Ecto neural progenitor cell (in vitro differentiated cells): ENCODE data around the gene AP3S2.
"Not testable (repeated sequence)": the region's sequence is repeated elsewhere in the genome, so short reads cannot be mapped to it uniquely, and the experiment has no call there.

ENCODE experiments used
- DNase-seq: peaks from one replicate; pipeline ENCODE4 v3.0.0-alpha.2; 2018; ENCODE audit warnings: low spot score

AP3S2 gene

DNA sequence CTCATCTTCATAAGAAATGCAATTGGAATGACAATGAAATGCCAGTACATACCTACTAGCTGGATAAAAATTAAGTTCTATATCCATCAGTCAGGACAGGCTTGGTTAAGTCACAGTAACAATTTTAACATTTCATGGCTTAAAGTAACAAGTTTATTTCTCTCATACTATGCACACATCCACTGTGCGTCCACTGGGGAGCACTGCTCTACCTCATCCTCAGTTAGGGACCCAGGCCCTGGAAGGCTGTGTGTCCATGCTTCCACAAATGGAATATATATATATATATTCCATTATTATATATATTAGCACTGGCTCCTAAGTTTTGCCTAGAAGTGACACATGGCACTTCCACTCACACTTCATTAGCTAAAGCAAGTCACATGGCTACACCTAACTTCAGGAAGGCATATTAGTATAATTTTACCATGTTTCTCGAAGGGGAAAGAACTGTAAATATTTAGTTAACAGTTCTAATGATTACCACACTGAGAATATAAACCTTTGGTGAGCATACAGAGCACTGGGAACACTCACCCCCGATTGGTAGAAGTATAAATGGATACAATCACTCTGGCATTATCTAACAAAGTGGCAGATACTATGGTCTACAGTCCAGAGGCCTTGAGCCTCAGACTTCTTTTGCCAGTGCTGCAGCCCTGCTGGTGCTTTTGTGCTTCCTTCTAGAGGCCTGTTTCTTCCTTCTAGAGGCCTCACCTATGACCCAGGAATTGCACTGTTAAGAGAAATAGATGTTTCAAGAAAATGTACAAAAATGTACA, 28.6 kb downstream of the AP3S2 start:
- no peak for DNase-seq

GRCh38 chr15:89863918-89864317, 29.9 kb downstream of the AP3S2 start:
- no peak for DNase-seq

DNA sequence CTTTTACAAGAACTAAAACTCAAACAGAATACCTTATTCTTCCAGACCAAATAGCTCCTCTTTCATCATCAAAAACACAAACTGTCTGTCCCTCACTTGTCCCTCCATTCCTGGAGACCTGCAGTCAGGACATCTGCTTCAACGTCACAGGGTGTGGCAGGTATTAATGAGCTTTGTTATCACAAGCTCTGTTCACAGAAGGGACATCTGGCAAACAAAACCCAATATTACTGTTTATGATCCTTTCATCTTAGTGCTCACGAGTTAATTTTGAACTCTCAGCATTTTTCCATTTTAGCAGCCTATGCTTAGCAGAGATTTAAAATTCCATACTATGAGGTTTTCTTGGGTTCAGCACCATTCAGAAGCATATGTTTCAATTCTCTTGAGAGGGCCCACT, 32.9 kb downstream of the AP3S2 start:
- no peak for DNase-seq

DNA sequence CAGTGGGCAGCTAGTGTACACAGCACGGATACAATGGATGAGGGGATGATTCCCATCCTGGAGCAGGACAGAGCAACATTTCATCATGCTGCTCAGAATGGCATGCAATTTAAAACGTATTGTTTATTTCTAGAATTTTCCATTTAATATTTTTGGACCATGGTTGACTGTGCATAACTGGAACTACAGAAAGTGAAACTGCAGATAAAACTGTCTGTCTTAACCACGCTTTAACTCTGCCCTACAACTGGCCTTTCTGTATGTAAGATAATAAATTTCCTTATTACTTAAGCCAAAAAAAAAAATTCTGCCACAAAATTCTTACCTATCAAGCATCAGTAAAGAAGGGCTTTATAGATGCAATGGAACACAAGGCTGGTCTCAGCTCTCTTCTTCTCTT, 33.4 kb downstream of the AP3S2 start:
- no peak for DNase-seq

DNA sequence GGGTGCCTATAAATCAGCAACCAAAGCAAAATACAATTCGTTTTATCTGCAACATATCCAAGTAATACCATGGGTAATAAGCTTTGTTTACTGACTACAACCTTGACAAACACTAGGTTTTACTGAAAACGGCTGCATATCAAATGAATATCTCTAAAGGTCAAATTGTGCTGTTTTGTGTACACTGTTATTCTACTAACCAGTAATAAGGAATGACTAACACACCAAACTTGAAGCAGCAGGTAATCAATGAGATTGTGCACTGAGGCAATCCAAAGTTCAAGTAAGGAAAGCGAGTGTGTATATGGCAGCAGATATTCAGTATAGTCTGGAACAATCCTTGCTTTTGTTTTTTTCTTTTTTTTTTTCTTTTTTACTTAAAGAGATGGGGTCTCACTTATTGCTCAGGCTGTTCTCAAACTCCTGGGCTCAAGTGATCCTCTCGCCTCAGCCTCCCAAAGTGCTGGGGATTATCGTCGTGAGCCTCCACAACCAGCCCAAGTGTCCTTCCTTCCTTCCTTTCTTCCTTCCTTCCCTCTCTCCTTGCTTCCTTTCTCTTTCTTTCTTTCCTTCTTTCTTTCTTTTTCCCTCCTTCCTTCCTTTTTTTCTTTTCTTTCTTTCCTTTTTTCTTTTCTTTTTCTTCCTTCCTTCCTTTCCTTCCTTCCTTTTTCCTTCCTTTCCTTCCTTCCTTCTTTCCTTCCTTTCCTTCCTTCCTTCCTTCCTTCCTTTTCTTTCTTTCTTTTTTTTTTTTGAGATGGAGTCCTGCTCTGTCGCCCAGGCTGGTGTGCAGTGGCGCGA, 34.9 kb downstream of the AP3S2 start:
- DNase-seq, result no peak

DNA sequence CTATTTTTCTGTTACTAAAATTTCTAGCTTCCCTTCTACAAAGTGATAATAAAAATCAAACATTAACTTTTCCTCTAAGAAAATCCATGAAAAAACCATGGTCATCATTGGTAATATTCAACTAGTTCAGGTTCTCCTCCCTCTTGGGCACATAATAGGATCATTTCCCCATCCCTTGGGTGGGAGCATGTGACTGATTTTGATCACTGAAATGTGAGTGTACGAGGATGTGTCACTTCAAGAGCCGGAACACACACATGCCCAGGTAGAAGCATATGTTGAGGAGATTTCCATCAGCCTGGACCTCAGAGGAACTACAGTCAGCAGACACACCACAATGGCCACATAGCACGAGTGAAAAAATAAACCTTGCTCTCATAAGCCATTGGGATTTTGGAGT, 36.1 kb downstream of the AP3S2 start:
- no peak for DNase-seq

DNA sequence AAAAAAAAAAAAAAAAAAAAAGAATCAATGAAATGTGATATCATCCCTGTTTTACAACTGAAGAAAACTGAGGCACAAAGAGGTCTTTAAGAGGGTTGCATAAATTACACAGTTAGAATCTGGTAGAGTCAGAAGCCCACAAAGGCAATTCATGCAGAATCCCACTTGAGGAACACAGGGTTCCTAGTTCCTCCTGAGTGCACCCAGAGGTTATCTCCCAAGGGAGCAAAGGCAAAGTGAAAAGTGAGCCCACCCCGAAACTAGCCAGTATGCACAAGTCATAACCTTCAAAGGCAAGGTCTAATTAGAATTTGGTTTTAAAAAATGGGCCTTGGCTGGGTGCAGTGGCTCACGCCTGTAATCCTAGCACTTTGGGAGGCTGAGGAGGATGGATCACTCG, 37.8 kb downstream of the AP3S2 start:
- DNase-seq, result no peak

DNA sequence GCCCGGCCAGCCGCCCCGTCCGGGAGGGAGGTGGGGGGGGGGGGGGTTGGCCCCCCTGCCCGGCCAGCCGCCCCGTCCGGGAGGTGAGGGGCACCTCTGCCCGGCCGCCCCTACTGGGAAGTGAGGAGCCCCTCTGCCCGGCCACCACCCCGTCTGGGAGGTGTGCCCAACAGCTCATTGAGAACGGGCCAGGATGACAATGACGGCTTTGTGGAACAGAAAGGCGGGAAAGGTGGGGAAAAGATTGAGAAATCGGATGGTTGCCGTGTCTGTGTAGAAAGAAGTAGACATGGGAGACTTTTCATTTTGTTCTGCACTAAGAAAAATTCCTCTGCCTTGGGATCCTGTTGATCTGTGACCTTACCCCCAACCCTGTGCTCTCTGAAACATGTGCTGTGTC, 38.9 kb downstream of the AP3S2 start:
- DNase-seq, result not testable (repeated sequence)

GRCh38 chr15:89852342-89852995, 41.3 kb downstream of the AP3S2 start:
- DNase-seq, result no peak

GRCh38 chr15:89851673-89852341, 42.0 kb downstream of the AP3S2 start:
- no peak for DNase-seq

- no peak for DNase-seq
Observed at GRCh38 chr15:89848970-89849292, 44.9 kb downstream of the AP3S2 start.

DNA sequence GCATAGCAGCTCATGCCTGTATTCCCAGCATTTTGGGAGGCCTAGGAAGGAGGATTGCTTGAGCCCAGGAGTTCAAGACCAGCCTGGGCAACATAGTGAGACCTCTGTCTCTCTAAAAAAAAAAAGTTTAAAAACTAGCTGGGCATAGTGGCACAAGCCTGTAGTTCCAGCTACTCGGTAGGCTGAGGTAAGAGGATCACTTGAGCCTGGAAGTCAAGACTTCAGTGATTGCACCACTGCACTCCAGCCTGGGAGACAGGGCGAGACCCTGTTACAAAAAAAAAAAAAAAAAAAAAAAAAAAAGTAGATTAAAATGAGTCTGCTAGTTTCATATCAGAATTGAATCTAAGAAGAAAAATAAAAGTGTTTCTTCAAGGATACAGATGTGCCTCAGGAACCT, 46.7 kb downstream of the AP3S2 start:
- no peak for DNase-seq

- no peak for DNase-seq
Observed at GRCh38 chr15:89845305-89845893, 48.4 kb downstream of the AP3S2 start.

GRCh38 chr15:89841962-89842361, 51.8 kb downstream of the AP3S2 start:
- no peak for DNase-seq

DNA sequence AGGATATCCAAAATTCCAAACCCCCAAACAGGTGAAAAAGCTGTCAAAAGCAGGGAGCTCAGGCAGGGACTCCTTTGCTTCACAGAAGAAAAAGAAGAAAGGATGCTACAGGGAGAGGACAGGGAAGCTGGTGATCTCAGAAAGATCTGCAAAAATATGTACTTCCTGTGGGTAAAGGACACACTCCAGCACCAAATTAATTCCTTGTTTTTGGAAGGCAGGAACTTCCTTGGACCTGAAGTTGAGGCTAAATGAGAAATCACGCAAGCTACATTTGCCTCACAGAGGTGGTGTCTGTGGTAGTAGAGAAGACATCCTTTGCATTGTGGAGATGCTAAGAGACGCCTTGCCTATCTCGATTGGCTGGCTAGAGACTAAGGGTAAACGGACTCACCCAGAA, 52.5 kb downstream of the AP3S2 start:
- DNase-seq, result no peak

DNA sequence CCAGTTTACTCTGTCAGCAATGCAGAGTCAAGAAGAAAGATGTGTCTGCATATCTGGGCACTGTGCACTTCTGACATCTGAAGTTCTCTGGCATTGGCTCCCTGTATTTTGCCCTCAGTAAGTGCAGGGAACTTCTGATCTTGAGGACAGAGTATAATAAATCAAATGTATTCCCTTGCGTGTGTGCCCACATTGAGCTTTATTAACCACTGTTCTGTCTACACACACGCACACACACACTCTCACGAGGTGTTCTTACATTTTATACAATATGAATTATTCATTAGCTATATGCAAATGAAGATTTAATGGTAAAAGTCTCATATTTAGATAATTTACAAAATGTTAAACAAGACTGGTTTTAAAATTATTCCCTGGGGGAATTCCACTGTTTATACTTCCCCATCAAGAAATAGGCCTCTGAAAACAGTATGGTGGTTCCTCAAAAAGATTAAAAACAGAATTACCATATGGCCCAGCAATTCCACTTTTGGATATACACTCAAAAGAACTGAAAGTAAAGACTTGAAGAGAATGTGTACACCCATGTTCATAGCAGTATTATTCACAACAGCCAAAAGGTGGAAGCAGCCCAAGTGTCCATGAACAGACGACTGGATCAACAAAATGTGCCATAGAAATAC, 54.5 kb downstream of the AP3S2 start:
- DNase-seq, result no peak

DNA sequence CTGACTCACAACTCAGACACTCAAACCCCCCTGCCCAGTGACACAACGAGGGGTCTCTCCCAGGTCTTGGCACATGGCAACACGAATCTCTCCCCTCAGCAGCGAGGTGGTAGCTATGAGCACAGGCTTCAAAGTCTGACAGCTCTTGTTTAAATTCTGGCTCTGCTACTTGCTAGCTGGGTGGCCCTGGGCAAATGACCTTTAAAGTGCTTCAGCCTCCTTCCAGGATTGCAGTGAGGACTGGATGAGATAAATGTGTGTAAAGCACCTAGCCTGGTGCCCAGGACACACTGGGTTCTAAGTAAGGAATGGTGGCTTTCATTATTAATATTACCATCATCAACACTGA, 56.0 kb downstream of the AP3S2 start:
- no peak for DNase-seq

- DNase-seq, result no peak
Observed at GRCh38 chr15:89837134-89837829, 56.5 kb downstream of the AP3S2 start.

- DNase-seq, result no peak
Observed at GRCh38 chr15:89836267-89837133, 57.3 kb downstream of the AP3S2 start.

GRCh38 chr15:89835176-89835564, 58.6 kb downstream of the AP3S2 start:
- no peak for DNase-seq
